DOHH2 (cell line): ENCODE measurements around the gene CENPW.

Experiments used
- H3F3A ChIP-seq: fragments of 200-600 bp; sonication (generic), shearing (Covaris generic); 2 replicates; pipeline ENCODE4 v1.6.0; 2016; ENCODE audit warnings: antibody characterized with exemption, mild to moderate bottlenecking; ENCODE audit not compliant: control insufficient read depth, insufficient read depth
- H3K27ac ChIP-seq: fragments of 200-600 bp; sonication (generic); 2 replicates; pipeline ENCODE4 v1.5.1; 2014; ENCODE audit warnings: low read depth, mild to moderate bottlenecking, low read length, moderate library complexity
- H3K27me3 ChIP-seq: fragments of 200-600 bp; sonication (generic); 2 replicates; pipeline ENCODE4 v1.6.1; 2014; ENCODE audit warnings: mild to moderate bottlenecking, low read length, mixed read lengths; ENCODE audit not compliant: control insufficient read depth
- H3K36me3 ChIP-seq: fragments of 200-600 bp; sonication (generic); 2 replicates; pipeline ENCODE4 v1.6.1; 2014; ENCODE audit warnings: mild to moderate bottlenecking, low read length, moderate library complexity, mixed read lengths; ENCODE audit not compliant: control insufficient read depth
- H3K4me1 ChIP-seq: fragments of 200-600 bp; sonication (generic); 2 replicates; pipeline ENCODE4 v1.6.1; 2014; ENCODE audit warnings: mild to moderate bottlenecking, low read length, mixed read lengths; ENCODE audit not compliant: control insufficient read depth
- H3K4me2 ChIP-seq: fragments of 200-600 bp; sonication (generic); 2 replicates; pipeline ENCODE4 v1.6.0; 2014; ENCODE audit warnings: mild to moderate bottlenecking, low read length, moderate library complexity
- H3K4me3 ChIP-seq: fragments of 200-600 bp; sonication (generic); 2 replicates; pipeline ENCODE4 v1.5.1; 2014; ENCODE audit warnings: mild to moderate bottlenecking, low read length, mixed read lengths
- H3K79me2 ChIP-seq: fragments of 200-600 bp; sonication (generic); 2 replicates; pipeline ENCODE4 v1.6.1; 2014; ENCODE audit warnings: mild to moderate bottlenecking, low read length, mixed read lengths; ENCODE audit not compliant: control insufficient read depth
- H3K9me2 ChIP-seq: fragments of 200-600 bp; sonication (generic); replicated peaks from 2 replicates; pipeline ENCODE4 v1.6.1; 2014; ENCODE audit warnings: mild to moderate bottlenecking, low read length, mixed read lengths; ENCODE audit not compliant: control insufficient read depth
- H3K9me3 ChIP-seq: fragments of 200-600 bp; sonication (generic); 2 replicates; pipeline ENCODE4 v1.6.1; 2014; ENCODE audit warnings: antibody characterized with exemption, low read length, mixed read lengths; ENCODE audit not compliant: control insufficient read depth, insufficient read depth
- H4K20me1 ChIP-seq: fragments of 200-600 bp; sonication (generic); 2 replicates; pipeline ENCODE4 v1.6.0; 2014; ENCODE audit warnings: low read depth, mild to moderate bottlenecking, antibody characterized with exemption, low read length, moderate library complexity; ENCODE audit not compliant: control insufficient read depth, insufficient read depth
- EZH2phosphoT487 ChIP-seq: fragments of 200-600 bp; sonication (generic); IDR thresholded peaks from 2 replicates; pipeline ENCODE4 v1.6.1; 2017; ENCODE audit warnings: borderline replicate concordance, mild to moderate bottlenecking, antibody characterized with exemption, low read length, moderate library complexity, mixed read lengths
- TF ChIP-seq, protein P1 (sequence below): fragments of 200-600 bp; sonication (generic); IDR thresholded peaks from one replicate; pipeline ENCODE4 v1.5.1; 2014; ENCODE audit warnings: antibody characterized with exemption, mild to moderate bottlenecking, low read depth, low read length; ENCODE audit not compliant: poor library complexity, severe bottlenecking

The CENPW gene

GRCh38 chr6:126383203-126383602, 43.3 kb downstream of the CENPW start:
- TF ChIP-seq, protein P1, sequence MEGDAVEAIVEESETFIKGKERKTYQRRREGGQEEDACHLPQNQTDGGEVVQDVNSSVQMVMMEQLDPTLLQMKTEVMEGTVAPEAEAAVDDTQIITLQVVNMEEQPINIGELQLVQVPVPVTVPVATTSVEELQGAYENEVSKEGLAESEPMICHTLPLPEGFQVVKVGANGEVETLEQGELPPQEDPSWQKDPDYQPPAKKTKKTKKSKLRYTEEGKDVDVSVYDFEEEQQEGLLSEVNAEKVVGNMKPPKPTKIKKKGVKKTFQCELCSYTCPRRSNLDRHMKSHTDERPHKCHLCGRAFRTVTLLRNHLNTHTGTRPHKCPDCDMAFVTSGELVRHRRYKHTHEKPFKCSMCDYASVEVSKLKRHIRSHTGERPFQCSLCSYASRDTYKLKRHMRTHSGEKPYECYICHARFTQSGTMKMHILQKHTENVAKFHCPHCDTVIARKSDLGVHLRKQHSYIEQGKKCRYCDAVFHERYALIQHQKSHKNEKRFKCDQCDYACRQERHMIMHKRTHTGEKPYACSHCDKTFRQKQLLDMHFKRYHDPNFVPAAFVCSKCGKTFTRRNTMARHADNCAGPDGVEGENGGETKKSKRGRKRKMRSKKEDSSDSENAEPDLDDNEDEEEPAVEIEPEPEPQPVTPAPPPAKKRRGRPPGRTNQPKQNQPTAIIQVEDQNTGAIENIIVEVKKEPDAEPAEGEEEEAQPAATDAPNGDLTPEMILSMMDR, result no peak
- TF ChIP-seq EZH2phosphoT487, result no peak
- no peaks in the 10 kb centered on the region for H3K4me1 ChIP-seq
- H3K36me3 ChIP-seq, result no peaks in the 10 kb centered on the region
- no peak overlapping the region for H3K27ac ChIP-seq
- H3K79me2 ChIP-seq, result no peaks in the 10 kb centered on the region
- no peaks in the 10 kb centered on the region for H4K20me1 ChIP-seq
- no peak overlapping the region for H3K4me2 ChIP-seq
- no peaks in the 10 kb centered on the region for H3K27me3 ChIP-seq
- no peaks in the 10 kb centered on the region for H3K9me3 ChIP-seq
- no peak overlapping the region for H3K4me3 ChIP-seq
- no peaks in the 10 kb centered on the region; the same call in 1 of the 2 replicates for H3K9me2 ChIP-seq
- no peaks in the 10 kb centered on the region for H3F3A ChIP-seq

DNA sequence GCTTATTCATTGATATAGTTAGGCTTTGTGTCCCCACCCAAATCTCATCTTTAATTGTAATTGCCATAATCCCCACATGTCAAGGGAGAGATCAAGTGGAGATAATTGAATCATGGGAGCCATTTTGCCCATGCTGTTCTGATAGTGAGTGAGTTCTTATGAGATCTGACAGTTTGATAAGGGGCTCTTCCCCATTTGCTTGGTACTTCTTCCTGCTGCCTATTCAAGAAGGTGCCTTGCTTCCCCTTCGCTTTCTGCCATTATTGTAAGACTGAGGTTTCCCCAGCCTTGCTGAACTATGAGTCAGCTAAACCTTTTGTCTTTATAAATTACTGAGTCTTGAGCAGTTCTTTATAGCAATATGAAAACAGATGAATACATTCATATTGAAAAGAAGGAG, 45.6 kb downstream of the CENPW start:
- Histone ChIP-seq H3F3A (no peaks in the 10 kb centered on the region), H3K27me3 (no peaks in the 10 kb centered on the region), H3K9me3 (no peaks in the 10 kb centered on the region), H3K27ac (no peak overlapping the region), H3K4me2 (no peak overlapping the region), H3K9me2 (no peaks in the 10 kb centered on the region; the same call in 1 of the 2 replicates), H3K36me3 (no peaks in the 10 kb centered on the region), H3K4me1 (no peaks in the 10 kb centered on the region), H3K4me3 (no peak overlapping the region), H4K20me1 (no peaks in the 10 kb centered on the region), H3K79me2 (no peaks in the 10 kb centered on the region)
- TF ChIP-seq, protein P1, result no peak
- no peak for TF ChIP-seq EZH2phosphoT487

DNA sequence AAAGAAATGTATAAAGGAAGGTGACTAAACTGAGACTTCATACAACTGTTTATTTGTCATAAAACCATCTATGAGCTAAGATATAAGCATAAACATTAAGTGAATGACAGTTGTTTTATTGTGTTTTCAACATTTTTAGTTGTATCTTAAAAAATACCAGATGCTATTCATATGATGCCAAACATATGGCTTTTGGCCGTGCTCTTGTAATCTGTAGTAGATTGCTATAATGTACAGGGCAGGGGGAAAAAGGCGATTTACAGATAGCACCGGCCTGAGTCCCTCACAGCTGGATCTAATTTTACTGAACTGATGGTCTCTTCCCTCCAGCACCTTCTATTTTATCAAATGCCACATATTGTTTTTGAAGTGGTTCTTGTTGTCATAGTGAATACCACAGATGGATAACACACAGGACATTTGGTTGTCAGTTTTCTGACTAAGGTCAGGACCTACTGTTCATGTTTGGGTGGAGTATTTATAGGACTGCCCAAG, 48.2 kb downstream of the CENPW start:
- Histone ChIP-seq H3K27me3 (peaks cover 3% of the 10 kb centered on the region), H3K36me3 (no peaks in the 10 kb centered on the region), H3F3A (no peaks in the 10 kb centered on the region), H3K9me3 (no peaks in the 10 kb centered on the region), H3K4me2 (no peak overlapping the region), H4K20me1 (no peaks in the 10 kb centered on the region), H3K27ac (no peak overlapping the region), H3K4me1 (no peaks in the 10 kb centered on the region), H3K79me2 (no peaks in the 10 kb centered on the region), H3K4me3 (no peak overlapping the region), H3K9me2 (no peaks in the 10 kb centered on the region; the same call in 1 of the 2 replicates)
- TF ChIP-seq, protein P1, result no peak
- no peak for TF ChIP-seq EZH2phosphoT487
